Suppressor macrophage (primary cell): ENCODE results near the gene FBXO21.

ENCODE experiments used
- DNase-seq, 4 experiments: peaks; one replicate each; pipeline ENCODE4 v3.0.0-alpha.2; 2020 to 2022

FBXO21 gene

GRCh38 chr12:117165342-117165741 is 24.9 kb downstream of the FBXO21 start:
- no peak for DNase-seq

GRCh38 chr12:117162633-117163032 is 27.6 kb downstream of the FBXO21 start:
- no peak for DNase-seq

- DNase-seq = no peak
Measured at GRCh38 chr12:117162167-117162539, 28.1 kb downstream of the FBXO21 start.

DNA sequence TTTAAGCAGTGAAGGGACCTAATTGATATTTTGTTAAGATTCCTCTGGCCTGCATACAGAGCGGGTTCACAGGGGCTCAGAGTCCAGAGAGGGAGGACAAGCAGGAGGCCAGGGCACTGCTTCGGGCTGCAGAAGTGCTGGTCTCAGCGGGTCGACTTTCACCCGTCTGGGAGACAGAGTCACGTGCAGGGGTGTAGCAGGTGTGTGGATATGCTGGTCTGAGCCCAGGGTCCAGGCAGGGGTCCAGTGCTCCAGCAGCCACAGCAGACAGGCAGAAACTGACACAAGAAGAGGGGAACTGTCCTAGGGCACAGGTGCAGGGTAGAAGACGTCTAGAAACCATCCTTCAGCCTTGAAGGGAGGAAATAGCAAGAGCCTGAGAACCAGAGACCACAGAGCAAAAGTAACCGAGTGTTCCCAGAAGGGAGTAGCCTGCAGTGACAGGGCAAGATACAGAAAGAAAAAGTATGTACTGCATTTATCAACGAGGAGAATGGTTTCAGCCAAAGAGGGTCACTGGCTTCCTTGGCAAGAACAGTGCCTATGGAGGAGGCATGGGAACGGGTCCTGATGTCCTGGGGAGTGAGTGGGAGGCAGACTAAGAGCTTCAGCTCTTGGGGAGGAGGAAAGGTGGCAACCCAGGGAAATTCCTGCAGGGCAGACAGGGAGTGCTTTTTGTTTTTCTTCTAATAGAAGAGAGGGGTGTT is 28.7 kb downstream of the FBXO21 start:
- no peak for DNase-seq

DNA sequence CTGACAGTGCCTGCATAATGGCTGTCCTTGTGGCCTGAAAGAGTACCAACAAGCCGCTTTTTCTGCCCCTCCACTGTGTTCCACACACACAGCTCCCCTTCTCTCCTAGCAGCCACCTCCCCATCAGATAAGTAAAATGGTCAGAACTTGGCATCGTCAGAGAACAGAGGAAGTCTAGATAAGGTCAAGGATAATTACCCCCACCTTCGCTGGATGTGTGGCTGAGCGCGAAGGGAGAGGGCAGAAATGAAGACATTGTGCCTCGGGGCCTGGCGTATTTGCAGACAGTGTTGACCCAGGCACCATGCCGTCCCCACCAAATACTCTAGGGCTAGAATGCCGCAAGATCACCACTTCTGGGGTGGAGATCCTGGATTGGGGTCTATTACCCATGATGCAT is 30.6 kb downstream of the FBXO21 start:
- no peak for DNase-seq

DNA sequence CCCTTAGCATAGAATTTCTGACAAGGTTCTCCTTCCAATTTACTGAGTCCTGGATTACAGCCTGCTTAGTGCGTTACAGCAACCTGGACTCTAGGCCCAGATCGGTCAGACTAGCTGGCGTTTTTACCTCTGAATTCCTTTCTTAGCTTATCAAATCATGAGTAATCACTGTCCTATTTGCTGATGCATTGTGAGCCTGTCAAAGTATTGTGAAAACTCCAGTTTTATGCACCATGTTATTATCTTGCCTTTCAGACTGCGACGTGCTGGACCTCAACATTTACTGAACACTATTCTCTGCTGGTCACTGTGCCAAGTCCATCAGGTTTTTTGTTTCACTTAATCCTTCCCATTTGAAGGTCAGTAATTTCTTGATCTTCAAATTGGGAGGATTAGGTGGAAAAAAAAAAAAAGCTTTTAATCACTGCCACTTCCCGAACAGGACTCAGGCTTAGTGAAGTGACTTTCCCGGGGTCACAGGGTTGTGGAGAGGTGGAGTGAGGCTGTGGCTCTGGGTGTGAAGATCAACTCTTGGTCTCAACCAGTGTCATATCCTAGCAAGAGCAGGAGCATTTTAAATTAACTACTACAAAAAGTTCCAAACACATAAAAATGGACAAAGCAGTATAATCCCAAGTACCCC is 31.2 kb downstream of the FBXO21 start:
- DNase-seq = no peak

GRCh38 chr12:117158096-117158495 is 32.2 kb downstream of the FBXO21 start:
- no peak for DNase-seq

DNA sequence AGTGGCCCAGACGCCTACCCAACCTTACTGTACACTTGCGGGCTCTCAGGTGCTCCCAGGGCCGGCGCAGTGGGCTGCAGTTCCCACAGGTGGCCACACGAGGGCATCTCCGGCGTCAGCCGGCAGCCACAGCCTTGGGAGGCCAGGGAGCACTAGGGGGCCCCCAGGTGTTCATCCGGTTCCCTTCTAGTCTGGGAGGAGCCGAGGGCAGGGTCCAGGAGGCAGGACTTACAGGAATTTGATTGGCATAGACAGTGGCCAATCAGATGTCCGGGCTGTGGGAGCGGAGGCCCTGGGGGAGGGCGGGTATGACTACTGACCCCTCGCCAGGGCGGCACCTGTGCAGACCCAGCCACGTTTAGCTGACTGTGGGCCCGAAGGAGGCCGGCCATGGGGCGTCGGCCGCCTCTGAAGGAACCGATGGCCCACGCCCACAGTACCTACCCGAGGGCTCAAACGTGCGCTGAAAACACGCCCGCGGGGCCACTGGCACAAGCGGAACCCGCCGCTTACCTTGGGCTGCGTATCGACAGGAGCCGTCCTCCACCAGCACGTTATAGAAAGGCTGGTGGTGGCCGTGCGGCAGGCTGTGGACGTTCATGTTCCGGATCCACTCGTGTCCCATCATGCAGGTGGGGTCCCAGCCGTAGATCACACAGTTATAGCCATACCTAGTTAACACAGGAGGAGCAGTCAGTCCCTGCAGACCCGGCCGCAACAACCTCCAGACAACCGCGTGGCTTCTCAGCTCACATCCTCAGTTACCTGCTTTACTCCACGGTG is 34.8 kb downstream of the FBXO21 start:
- DNase-seq = peak in 2 of 4 experiments; percentile 12 to 33

- no peak for DNase-seq
Measured at GRCh38 chr12:117152793-117153775, 37.2 kb downstream of the FBXO21 start.

- DNase-seq = no peak
Measured at GRCh38 chr12:117151403-117152031, 38.8 kb downstream of the FBXO21 start.

DNA sequence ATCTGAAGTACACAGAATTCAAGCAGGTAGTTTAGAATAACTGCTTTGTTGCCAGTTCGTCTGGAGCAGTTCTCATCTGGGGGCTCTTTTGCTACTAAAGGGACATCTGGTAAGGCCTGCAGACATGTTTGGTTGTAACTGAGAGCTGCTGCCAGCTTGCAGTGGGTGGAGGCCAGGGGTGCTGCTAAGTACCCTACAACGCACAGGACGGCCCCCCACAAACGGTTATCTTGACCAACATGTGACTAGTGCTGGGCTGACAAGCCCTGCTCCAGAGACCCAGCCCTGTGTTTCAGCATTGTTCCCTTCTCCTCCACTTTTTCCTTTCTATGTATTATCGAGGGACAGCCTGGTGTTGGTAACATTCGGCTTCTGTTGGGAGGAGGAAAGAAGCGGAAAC is 40.8 kb downstream of the FBXO21 start:
- no peak for DNase-seq

DNA sequence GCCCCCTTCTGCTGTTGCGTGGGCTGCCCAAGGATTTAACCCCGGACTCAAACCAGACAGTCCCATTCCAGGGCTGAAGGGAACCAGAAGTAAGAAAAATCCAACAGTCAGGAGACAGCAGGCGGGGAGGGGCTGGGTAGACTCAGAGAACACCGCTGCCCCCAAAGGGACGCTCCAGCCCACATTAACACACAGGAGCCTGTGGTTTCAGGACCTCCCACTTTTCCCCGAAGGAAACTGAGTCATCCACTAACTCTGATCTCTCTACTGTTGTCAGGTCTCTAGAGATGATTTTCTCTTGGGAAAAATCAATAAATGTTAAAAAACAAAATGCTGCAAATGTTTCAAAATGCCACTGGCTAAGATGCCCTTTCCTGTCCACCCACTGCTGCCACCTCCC is 41.6 kb downstream of the FBXO21 start:
- no peak for DNase-seq

DNA sequence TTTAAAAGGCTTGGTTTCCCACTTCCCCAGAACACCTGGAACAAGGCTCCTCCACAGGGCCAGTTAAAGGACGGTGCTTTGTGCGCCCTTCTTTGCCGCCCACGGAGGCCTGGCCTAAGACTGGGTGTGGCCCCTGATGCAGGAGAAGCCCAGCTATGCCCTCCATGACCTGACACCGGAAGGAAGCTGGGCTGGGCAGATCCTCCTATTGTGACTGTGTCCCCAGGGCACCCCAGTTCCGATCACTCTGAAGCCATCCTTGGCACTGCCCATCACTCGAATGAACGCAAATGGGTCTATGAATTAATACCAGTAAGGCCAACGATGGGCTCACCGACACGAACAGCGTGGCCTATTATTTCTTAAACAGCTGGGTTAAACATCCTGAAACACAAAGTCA is 42.6 kb downstream of the FBXO21 start:
- no peak for DNase-seq

DNA sequence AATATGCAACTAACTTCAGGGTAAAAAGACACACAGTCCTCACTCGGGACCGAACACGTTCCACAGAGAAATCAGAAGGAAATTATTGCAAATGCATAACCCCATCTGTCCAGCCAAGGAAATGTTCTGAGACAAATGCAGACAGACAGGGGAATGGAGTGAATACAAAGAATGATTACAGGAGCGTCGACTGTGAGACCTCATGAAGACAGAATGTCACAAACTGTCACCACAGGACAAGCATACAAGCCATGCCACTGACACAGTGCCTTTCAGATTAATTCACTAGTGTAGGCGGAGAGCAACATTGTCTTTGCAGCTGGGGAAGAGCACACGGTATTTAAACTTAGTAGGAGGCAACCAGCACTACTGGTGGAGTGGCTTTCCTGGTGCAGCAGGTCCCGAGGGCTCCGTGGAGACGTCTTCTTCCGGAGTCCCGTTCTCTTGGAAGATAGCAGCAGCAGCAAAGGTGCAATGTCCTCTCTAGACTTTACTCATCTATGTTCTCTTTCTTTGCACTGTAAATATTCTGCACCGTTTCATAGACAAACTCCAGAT is 44.6 kb downstream of the FBXO21 start:
- no peak for DNase-seq

GRCh38 chr12:117144599-117144998 is 45.7 kb downstream of the FBXO21 start:
- no peak for DNase-seq

- DNase-seq = no peak
Measured at GRCh38 chr12:117143008-117143532, 47.2 kb downstream of the FBXO21 start.

DNA sequence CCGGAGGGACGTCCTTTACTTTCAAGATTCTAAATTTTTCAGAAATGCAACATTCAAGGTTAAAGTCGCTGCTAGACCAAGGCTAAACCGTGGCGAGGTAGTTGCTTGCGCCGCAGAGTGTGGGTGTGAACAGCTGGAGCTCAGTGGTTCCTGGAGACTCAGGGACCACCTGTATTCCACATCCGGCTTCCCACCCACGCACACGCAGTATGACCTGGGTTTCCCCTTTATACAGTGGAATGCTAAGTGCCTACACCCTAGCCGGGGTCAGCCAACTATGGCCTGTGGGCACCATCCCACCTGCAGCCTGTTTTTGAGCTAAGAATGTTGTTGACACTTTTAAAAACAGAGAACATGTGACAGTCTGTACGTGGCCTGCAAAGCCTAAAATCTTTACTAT is 48.2 kb downstream of the FBXO21 start:
- no peak for DNase-seq

GRCh38 chr12:117141097-117141898 is 49.0 kb downstream of the FBXO21 start:
- no peak for DNase-seq

DNA sequence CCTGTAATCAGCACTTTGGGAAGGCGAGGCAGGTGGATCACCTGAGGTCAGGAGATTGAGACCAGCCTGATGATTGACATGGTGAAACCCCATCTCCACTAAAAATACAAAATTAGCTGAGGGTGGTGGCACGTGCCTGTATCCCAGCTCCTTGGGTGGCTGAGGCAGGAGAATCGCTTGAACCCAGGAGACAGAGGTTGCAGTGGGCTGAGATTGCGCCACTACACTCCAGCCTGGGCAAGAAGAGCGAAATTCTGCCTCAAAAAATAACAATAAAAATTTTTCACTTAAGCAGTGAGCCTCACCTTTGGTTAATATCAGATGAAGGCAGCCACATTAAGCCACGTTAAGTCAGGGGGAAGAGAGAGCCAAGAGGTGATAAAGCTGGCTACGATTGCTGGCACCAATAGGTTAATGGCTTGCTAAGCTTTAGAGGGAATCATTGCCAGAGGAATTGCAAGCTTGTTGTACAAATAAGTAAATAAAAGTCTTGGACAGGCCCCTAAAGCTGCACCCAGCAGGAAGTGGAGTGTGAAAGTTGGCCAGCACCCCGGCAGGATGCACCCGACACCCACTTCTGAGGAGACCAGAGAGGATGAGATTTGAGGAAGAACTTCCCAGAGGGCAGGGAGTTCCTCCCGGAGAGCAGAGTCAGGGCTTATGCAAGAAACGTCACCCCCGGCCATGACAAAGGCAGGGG is 49.7 kb downstream of the FBXO21 start:
- peak; percentile 45 to 61 (median 56) for DNase-seq
